Measurements from ENCODE around the gene DLX6.

The DLX6 gene

GRCh38 chr7:96986901-96987300 is 18.5 kb upstream of the DLX6 start:
- Histone ChIP-seq H2AFZ (ENCODE audit: low read depth, low read length) (no peak overlapping the region), H3K27me3 (ENCODE audit: insufficient read depth, low read length, poor library complexity) (no peaks in the 10 kb centered on the region), H3K4me2 (ENCODE audit: insufficient read depth, low read length) (no peak overlapping the region), H3K9me3 (ENCODE audit: insufficient read depth, low read length, severe bottlenecking) (no peaks in the 10 kb centered on the region), H3K79me2 (ENCODE audit: insufficient read depth, low read length) (no peaks in the 10 kb centered on the region), H3K4me1 (ENCODE audit: insufficient read depth, low read length) (no peaks in the 10 kb centered on the region), H4K20me1 (ENCODE audit: insufficient read depth, low read length) (no peaks in the 10 kb centered on the region), H3K9ac (ENCODE audit: low read depth, low read length) (no peak overlapping the region), H3K36me3 (ENCODE audit: insufficient read depth, low read length) (no peaks in the 10 kb centered on the region), H3K27ac (ENCODE audit: low read length) (no peak overlapping the region), H3K4me3 (ENCODE audit: low read depth in 1 of 2, low read length in 2 of 2) (no peak overlapping the region)
- ATAC-seq (ENCODE audit: insufficient read depth, low read depth): no peak
- no peak for DNase-seq
- TF ChIP-seq CTCF (IDR thresholded peaks at IDR 0.05; ENCODE audit: borderline replicate concordance, extremely low read depth, low read length, poor library complexity, severe bottlenecking): no peak
- TF ChIP-seq EZH2 (IDR thresholded peaks at IDR 0.05; ENCODE audit: borderline replicate concordance, low read depth, low read length, severe bottlenecking): no peak

- H3K4me2 ChIP-seq (ENCODE audit: insufficient read depth, low read length): no peak overlapping the region
- DNase-seq: no peak
- H3K4me3 ChIP-seq (ENCODE audit: low read depth in 1 of 2, low read length in 2 of 2): no peak overlapping the region
- no peaks in the 10 kb centered on the region for H4K20me1 ChIP-seq (ENCODE audit: insufficient read depth, low read length)
- H3K4me1 ChIP-seq (ENCODE audit: insufficient read depth, low read length): no peaks in the 10 kb centered on the region
- ATAC-seq (ENCODE audit: insufficient read depth, low read depth): no peak
- TF ChIP-seq EZH2 (IDR thresholded peaks at IDR 0.05; ENCODE audit: borderline replicate concordance, low read depth, low read length, severe bottlenecking): no peak
- TF ChIP-seq CTCF (IDR thresholded peaks at IDR 0.05; ENCODE audit: borderline replicate concordance, extremely low read depth, low read length, poor library complexity, severe bottlenecking): no peak
- H3K9me3 ChIP-seq (ENCODE audit: insufficient read depth, low read length, severe bottlenecking): no peaks in the 10 kb centered on the region
- no peak overlapping the region for H3K27ac ChIP-seq (ENCODE audit: low read length)
- no peak overlapping the region for H2AFZ ChIP-seq (ENCODE audit: low read depth, low read length)
- H3K79me2 ChIP-seq (ENCODE audit: insufficient read depth, low read length): no peaks in the 10 kb centered on the region
- no peaks in the 10 kb centered on the region for H3K27me3 ChIP-seq (ENCODE audit: insufficient read depth, low read length, poor library complexity)
- no peak overlapping the region for H3K9ac ChIP-seq (ENCODE audit: low read depth, low read length)
- no peaks in the 10 kb centered on the region for H3K36me3 ChIP-seq (ENCODE audit: insufficient read depth, low read length)
Measured at GRCh38 chr7:96987719-96988118, 17.6 kb upstream of the DLX6 start.

DNA sequence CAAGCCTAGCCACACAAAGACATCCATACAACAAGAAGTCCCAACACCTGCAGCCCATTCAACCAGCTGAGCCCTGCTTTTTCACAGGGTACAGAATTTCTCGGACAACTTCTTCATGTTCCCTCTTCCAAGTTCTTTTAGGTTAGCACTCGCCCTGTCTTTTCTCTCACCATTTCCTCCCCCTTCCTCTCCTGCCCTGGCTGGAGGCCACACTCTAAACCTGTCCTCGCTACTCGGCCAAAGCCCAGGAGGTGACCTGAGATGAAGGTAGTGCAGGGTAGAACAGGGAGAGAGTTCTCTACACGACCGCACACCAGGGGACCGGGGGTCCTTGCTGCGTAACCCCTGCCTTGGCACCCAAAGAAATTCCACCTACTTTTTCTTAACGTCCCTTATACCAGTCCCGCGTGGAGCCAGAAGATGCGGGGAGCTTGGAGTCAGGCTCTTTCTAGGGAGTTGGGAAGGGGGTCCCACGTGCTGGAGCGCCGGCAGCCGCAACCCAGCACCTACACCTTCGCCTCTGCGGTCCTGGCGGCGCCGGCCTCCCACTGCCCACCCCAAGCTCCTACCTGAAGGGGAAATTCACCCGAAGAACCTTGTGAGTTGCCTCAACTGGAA is 16.0 kb upstream of the DLX6 start:
- H4K20me1 ChIP-seq (ENCODE audit: insufficient read depth, low read length): no peaks in the 10 kb centered on the region
- H2AFZ ChIP-seq (ENCODE audit: low read depth, low read length): no peak overlapping the region
- no peak overlapping the region for H3K9ac ChIP-seq (ENCODE audit: low read depth, low read length)
- no peaks in the 10 kb centered on the region for H3K36me3 ChIP-seq (ENCODE audit: insufficient read depth, low read length)
- no peak overlapping the region for H3K4me3 ChIP-seq (ENCODE audit: low read depth in 1 of 2, low read length in 2 of 2)
- H3K79me2 ChIP-seq (ENCODE audit: insufficient read depth, low read length): no peaks in the 10 kb centered on the region
- H3K27me3 ChIP-seq (ENCODE audit: insufficient read depth, low read length, poor library complexity): peaks cover 4% of the 10 kb centered on the region
- H3K4me1 ChIP-seq (ENCODE audit: insufficient read depth, low read length): no peaks in the 10 kb centered on the region
- TF ChIP-seq EZH2 (IDR thresholded peaks at IDR 0.05; ENCODE audit: borderline replicate concordance, low read depth, low read length, severe bottlenecking): no peak
- no peak for TF ChIP-seq CTCF (IDR thresholded peaks at IDR 0.05; ENCODE audit: borderline replicate concordance, extremely low read depth, low read length, poor library complexity, severe bottlenecking)
- H3K9me3 ChIP-seq (ENCODE audit: insufficient read depth, low read length, severe bottlenecking): no peaks in the 10 kb centered on the region
- ATAC-seq (ENCODE audit: insufficient read depth, low read depth): no peak
- H3K4me2 ChIP-seq (ENCODE audit: insufficient read depth, low read length): no peak overlapping the region
- no peak overlapping the region for H3K27ac ChIP-seq (ENCODE audit: low read length)
- DNase-seq: no peak

Measured in DND-41 (cell line).